Measurements from ENCODE around the gene TNC.

DNA sequence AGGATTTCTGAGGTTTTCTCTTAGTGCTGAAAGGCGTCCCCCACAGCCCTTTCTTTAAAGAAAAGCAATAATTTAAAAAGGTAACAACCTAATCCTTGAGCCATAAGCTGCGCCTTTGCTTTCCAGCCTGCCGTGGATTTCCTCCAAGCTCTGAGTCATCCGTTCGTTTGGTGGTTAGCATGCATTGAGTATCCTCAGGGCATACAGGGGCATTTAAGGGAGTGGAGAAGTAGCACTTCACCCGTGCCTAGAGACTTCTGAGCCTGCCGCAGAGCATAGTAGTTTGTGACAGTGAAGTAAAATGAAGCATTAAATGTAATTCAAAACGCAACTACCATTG, 892 bp upstream of the TNC start:
- TF ChIP-seq, protein P1, sequence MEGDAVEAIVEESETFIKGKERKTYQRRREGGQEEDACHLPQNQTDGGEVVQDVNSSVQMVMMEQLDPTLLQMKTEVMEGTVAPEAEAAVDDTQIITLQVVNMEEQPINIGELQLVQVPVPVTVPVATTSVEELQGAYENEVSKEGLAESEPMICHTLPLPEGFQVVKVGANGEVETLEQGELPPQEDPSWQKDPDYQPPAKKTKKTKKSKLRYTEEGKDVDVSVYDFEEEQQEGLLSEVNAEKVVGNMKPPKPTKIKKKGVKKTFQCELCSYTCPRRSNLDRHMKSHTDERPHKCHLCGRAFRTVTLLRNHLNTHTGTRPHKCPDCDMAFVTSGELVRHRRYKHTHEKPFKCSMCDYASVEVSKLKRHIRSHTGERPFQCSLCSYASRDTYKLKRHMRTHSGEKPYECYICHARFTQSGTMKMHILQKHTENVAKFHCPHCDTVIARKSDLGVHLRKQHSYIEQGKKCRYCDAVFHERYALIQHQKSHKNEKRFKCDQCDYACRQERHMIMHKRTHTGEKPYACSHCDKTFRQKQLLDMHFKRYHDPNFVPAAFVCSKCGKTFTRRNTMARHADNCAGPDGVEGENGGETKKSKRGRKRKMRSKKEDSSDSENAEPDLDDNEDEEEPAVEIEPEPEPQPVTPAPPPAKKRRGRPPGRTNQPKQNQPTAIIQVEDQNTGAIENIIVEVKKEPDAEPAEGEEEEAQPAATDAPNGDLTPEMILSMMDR (IDR thresholded peaks at IDR 0.05), result no peak
- TF ChIP-seq SIN3A (IDR thresholded peaks at IDR 0.05; ENCODE audit: borderline replicate concordance, insufficient read depth, low read depth, low read length) (no peak), POLR2AphosphoS5 (IDR thresholded peaks at IDR 0.05; ENCODE audit: low read depth, low read length) (no peak), TCF7L2 (IDR thresholded peaks at IDR 0.05; ENCODE audit: low read depth, low read length) (no peak)
- TF ChIP-seq, protein P2, sequence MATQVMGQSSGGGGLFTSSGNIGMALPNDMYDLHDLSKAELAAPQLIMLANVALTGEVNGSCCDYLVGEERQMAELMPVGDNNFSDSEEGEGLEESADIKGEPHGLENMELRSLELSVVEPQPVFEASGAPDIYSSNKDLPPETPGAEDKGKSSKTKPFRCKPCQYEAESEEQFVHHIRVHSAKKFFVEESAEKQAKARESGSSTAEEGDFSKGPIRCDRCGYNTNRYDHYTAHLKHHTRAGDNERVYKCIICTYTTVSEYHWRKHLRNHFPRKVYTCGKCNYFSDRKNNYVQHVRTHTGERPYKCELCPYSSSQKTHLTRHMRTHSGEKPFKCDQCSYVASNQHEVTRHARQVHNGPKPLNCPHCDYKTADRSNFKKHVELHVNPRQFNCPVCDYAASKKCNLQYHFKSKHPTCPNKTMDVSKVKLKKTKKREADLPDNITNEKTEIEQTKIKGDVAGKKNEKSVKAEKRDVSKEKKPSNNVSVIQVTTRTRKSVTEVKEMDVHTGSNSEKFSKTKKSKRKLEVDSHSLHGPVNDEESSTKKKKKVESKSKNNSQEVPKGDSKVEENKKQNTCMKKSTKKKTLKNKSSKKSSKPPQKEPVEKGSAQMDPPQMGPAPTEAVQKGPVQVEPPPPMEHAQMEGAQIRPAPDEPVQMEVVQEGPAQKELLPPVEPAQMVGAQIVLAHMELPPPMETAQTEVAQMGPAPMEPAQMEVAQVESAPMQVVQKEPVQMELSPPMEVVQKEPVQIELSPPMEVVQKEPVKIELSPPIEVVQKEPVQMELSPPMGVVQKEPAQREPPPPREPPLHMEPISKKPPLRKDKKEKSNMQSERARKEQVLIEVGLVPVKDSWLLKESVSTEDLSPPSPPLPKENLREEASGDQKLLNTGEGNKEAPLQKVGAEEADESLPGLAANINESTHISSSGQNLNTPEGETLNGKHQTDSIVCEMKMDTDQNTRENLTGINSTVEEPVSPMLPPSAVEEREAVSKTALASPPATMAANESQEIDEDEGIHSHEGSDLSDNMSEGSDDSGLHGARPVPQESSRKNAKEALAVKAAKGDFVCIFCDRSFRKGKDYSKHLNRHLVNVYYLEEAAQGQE (IDR thresholded peaks at IDR 0.05; ENCODE audit: insufficient read depth in 1 of 2, low read depth in 2 of 2, low read length in 1 of 2), result no peak
